HG03066 (cell line): ENCODE measurements around the gene LRRC47.

Experiments
- ATAC-seq: cut with Tn5 transposase; IDR thresholded peaks from one replicate; pipeline ENCODE4 v1.9.1; 2021; ENCODE audit warnings: low read depth; ENCODE audit not compliant: unreplicated experiment

Gene LRRC47

GRCh38 chr1:3796215-3797061, at the start of gene LRRC47:
LRRC47 (minus strand) TSS chr1:3796498; CDS start chr1:3796476, 22 bp downstream.
- ATAC-seq = peak; percentile 97

- no peak for ATAC-seq
These were observed 46.6 kb upstream of the LRRC47 start for GRCh38 chr1:3842912-3843311.

- ATAC-seq = no peak
These were observed 45.2 kb upstream of the LRRC47 start for GRCh38 chr1:3841491-3841890.

GRCh38 chr1:3838788-3839187, 42.5 kb upstream of the LRRC47 start:
- no peak for ATAC-seq

GRCh38 chr1:3837685-3838084, 41.4 kb upstream of the LRRC47 start:
- ATAC-seq = no peak

GRCh38 chr1:3837200-3837599, 40.9 kb upstream of the LRRC47 start:
- no peak for ATAC-seq

- no peak for ATAC-seq
These were observed 40.1 kb upstream of the LRRC47 start for GRCh38 chr1:3836421-3836820.

GRCh38 chr1:3834701-3835100, 38.4 kb upstream of the LRRC47 start:
- no peak for ATAC-seq

GRCh38 chr1:3831689-3832088, 35.4 kb upstream of the LRRC47 start:
- ATAC-seq = no peak

GRCh38 chr1:3828391-3828790, 32.1 kb upstream of the LRRC47 start:
- ATAC-seq = no peak

GRCh38 chr1:3827813-3828307, 31.6 kb upstream of the LRRC47 start:
- no peak for ATAC-seq

- no peak for ATAC-seq
These were observed 29.1 kb upstream of the LRRC47 start for GRCh38 chr1:3825356-3825755.

- ATAC-seq = no peak
These were observed 28.4 kb upstream of the LRRC47 start for GRCh38 chr1:3824650-3825049.

- no peak for ATAC-seq
These were observed 26.1 kb upstream of the LRRC47 start for GRCh38 chr1:3822421-3822820.

- no peak for ATAC-seq
These were observed 25.6 kb upstream of the LRRC47 start for GRCh38 chr1:3821908-3822307.

- no peak for ATAC-seq
These were observed 25.1 kb upstream of the LRRC47 start for GRCh38 chr1:3821447-3821846.

GRCh38 chr1:3821004-3821403, 24.7 kb upstream of the LRRC47 start:
- ATAC-seq = no peak

- ATAC-seq = no peak
These were observed 24.0 kb upstream of the LRRC47 start for GRCh38 chr1:3820316-3820715.

GRCh38 chr1:3819771-3820200, 23.5 kb upstream of the LRRC47 start:
- no peak for ATAC-seq

GRCh38 chr1:3817821-3818597, 21.7 kb upstream of the LRRC47 start:
- ATAC-seq = no peak

GRCh38 chr1:3817138-3817740, 20.9 kb upstream of the LRRC47 start:
- ATAC-seq = no peak
